GM19328 (cell line): Measurements from ENCODE around the gene AFF1.

ENCODE experiments used
- ATAC-seq: cut with Tn5 transposase; IDR thresholded peaks from one replicate; pipeline ENCODE4 v1.9.1; 2021; ENCODE audit warnings: mild to moderate bottlenecking, moderate library complexity; ENCODE audit not compliant: unreplicated experiment

AFF1 gene

DNA sequence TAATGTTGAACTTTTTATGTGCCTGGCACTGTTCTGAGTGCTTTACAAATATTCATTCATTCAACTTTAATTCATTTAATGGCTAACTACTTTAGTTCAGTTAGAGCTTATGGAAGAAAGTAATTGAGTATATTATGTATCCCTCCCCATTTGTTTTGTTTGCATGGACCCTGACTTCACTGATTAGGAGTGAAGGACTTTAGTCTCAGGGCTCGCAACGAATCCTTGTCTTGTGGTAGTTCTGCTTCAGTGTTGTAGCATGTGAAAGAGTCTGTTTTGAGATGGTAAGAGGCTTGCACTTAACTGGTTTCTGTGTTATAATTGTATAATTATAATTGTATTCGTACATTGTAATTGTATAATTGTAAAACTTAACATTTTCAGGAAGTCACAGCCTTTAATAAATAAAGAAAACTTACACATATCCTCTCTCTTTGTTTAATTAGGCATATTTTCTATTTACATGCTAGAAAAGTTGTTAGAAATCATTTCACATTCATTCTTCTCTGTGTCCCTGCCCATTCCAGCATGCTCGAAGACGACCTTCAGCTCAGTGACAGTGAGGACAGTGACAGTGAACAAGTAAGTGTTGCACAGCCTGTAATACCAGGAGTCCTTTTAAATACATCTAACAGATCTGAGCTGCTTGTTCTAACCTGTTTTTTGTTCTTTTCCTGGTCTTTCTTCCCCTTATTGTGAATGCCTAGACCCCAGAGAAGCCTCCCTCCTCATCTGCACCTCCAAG is 170.5 kb downstream of the AFF1 start:
- ATAC-seq = no peak

DNA sequence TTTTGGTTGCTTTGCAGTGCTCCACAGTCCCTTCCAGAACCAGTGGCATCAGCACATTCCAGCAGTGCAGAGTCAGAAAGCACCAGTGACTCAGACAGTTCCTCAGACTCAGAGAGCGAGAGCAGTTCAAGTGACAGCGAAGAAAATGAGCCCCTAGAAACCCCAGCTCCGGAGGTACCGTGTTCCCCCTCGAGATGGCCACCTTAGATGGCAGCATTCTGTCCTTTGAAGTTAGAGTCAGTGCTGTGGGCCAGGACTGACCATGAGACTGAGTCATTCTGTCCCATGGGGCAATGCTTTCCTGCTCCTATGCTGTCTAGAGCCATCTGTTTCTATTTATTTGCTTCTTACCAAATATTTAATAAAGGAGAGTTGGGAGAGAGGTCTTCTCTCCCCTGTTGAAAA is 173.3 kb downstream of the AFF1 start:
- ATAC-seq = no peak

DNA sequence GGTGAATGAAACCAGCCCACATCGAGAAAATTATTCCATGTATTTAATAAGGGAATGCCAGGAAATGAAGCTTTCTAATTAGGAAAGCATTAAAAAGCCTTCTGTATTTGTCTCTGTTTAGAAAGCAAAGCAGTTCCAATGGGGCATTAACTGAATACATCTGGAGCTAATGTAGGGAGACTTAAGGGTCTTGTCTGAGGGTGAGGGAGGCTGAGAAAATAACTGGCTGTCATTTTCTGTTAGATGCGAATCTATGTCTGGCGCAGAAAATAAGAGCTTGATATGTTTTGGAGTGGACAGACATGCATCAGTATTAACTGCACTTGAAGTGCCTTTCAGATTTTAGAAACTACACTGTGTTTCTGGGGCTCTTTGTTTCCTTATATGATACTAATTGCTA is 174.3 kb downstream of the AFF1 start:
- ATAC-seq = no peak

DNA sequence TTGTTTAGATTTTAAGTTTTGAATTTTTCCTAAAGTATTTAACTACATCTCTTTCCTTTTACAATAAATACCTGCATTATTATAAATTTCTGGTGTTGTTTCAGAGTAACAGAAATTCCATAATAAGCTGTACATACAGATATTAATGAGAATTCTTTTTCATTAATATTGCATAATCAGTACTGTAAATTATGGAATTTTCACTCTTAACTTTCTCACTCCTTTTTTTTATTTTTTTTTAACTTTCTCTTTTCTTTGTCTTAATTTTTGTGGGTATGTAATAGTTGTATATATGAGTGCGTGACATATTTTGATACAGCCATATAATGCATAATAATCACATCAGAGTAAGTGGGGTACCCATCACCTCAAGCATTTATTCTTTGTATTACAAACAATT is 175.1 kb downstream of the AFF1 start:
- ATAC-seq = no peak

- no peak for ATAC-seq
Measured at GRCh38 chr4:87112063-87112462, 177.3 kb downstream of the AFF1 start.

DNA sequence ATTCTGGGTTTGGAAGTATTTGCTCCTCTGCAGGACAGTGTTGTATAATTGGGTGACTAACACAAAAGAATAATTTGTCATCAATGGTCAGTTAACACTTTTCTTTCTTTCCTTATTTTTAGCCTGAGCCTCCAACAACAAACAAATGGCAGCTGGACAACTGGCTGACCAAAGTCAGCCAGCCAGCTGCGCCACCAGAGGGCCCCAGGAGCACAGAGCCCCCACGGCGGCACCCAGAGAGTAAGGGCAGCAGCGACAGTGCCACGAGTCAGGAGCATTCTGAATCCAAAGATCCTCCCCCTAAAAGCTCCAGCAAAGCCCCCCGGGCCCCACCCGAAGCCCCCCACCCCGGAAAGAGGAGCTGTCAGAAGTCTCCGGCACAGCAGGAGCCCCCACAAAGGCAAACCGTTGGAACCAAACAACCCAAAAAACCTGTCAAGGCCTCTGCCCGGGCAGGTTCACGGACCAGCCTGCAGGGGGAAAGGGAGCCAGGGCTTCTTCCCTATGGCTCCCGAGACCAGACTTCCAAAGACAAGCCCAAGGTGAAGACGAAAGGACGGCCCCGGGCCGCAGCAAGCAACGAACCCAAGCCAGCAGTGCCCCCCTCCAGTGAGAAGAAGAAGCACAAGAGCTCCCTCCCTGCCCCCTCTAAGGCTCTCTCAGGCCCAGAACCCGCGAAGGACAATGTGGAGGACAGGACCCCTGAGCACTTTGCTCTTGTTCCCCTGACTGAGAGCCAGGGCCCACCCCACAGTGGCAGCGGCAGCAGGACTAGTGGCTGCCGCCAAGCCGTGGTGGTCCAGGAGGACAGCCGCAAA is 179.6 kb downstream of the AFF1 start:
- ATAC-seq = no peak

DNA sequence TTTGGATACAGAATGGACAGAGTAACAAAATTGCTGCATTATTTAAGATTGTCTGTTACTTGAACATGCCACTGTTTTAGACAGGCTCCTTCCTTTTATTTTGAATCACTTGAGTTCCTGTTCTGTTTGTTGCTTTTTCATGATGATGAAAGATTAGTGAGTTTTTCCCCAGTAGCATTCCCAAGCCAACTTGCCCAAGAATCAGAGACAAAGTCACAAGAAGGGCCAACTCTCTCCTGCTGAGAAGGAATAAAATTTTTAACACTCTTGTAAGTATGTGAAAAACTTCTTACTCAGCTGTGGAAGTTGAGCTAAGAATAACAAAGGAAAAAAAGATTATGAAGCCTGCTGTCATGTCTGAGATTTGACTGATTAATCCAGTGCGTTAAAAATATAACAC is 181.4 kb downstream of the AFF1 start:
- no peak for ATAC-seq

DNA sequence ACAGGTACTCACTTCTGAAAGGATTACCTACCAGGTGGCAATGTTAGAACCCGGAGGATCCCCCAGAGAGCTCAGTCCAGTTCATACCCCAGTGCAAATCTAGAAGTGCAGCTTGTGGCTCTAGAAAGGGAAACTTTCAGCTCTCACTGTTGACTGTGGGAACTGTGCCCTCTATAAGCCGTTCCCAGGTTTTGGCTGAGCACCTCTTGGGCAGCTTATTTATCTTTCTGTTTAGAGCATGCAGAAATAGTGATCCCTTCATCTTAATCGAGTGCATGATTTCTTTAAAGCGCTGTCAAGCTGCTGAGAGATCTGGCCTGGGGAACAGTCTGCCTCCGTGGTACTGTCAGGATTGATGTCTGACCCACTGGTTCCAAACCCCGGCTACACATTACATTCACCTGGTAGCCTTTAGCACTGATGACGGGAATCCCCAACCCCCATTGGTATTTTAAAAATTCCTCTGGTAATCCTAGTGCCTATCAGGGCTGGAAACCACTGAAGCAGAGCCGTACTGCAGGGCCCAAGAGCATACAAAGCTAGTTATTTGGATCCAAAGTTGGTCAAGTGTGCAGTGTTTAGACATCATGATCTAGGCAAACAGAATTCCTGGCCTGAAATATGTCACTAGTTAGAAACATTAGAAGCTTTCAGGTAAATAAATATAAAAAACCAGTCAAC is 182.4 kb downstream of the AFF1 start:
- no peak for ATAC-seq

- no peak for ATAC-seq
Measured at GRCh38 chr4:87117732-87118075, 182.9 kb downstream of the AFF1 start.

GRCh38 chr4:87118421-87118820 is 183.6 kb downstream of the AFF1 start:
- ATAC-seq = no peak

DNA sequence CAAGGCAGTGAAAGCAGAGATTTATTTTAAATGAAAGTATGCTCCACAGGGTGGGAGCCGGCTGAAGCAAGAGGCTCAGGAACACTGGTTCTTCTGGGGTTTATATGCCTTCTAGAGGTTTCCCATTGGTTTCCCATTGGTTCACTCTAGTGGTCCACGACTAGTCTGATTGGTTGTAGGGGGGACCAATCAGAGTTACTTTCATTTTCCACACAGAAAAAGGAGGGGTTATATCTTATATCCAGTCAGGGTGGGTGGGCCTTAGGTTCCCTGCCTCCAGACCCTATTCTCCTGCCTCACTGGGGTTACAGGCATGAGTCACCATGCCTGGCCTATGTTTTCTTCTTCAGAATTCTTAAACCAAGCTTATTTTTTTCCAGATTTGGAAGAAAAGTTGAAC is 184.0 kb downstream of the AFF1 start:
- ATAC-seq = no peak

DNA sequence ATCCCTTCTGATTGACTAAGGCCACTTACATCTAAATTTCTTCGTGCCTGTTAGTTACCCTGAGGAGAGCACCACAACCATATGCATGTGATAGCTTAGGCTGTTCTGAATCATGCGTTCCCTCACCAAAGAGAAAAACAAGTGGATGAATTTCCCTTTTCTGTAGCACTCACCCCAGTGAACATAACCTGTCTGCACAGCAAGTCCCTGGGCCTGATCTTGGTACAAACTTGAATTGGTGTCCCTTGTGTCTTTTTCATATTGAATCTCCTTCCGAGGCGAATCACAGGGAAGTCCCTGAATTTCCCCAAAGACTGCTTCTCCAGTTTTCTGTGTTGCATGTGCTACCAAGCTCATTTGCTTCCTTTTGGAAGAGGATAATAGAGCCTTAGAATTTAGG is 185.2 kb downstream of the AFF1 start:
- no peak for ATAC-seq

GRCh38 chr4:87120411-87121162 is 185.8 kb downstream of the AFF1 start:
- no peak for ATAC-seq

- ATAC-seq = no peak
Measured at GRCh38 chr4:87121341-87122065, 186.7 kb downstream of the AFF1 start.

DNA sequence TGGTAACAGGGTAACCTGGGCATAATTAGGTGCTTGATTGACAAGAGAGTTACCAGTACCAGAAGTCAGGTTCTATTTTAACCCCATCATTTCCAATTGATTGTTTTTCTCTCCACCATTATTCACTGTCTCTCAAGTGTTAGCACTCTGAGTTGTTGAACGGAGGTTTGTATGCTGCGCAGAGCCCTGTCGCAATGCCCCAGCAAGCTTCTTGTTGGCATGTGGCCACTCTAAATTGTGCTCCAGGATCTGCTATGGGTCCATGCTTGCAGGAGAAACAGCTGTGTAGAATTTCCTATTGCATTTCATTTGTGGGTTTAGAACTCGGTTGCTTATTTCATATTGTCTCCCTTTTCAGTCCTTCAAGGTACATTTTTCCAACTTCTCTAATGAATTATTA is 187.4 kb downstream of the AFF1 start:
- no peak for ATAC-seq

DNA sequence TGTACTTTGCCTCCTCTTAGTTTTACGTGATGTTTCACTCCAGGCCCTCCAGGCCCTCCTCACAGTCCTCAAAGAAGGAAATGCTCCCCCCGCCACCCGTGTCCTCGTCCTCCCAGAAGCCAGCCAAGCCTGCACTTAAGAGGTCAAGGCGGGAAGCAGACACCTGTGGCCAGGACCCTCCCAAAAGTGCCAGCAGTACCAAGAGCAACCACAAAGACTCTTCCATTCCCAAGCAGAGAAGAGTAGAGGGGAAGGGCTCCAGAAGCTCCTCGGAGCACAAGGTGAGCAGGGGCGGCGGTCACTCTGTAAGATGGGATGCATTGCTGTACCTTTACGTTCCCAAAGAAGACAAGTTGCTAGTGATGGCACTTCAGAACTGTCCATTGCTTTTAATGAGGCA is 191.2 kb downstream of the AFF1 start:
- ATAC-seq = no peak

DNA sequence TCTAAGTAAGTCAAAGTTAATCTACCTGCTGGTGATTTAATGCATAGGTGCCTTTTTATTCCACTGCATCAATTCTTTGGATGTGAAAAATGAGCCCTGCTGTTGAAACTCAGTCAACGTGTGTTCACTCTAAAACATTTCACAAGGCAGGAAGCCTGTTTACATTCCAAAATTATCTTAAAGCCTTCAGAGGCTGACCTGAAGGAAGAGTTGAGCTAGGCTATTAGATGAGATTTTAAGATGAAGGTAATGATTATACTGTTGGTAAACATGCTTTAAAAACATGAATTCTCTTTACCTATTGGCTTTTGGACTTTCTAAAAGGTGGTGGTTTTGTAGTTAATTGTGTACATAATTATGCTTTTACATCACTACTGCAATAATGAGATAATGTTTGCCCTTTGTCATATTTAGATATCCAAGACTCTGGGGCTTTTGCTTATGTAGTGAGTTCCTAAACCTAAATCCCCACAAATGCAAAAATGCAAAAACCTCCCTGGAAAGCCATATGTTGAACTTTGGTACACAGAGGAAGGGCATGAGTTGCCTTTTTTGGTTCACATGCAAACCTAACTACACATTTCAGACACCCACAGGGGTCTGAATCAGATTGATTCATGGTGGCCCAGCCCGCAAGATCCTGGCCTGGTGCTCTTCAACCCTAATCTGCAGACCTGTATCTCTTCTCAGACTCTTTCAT is 193.3 kb downstream of the AFF1 start:
- no peak for ATAC-seq

DNA sequence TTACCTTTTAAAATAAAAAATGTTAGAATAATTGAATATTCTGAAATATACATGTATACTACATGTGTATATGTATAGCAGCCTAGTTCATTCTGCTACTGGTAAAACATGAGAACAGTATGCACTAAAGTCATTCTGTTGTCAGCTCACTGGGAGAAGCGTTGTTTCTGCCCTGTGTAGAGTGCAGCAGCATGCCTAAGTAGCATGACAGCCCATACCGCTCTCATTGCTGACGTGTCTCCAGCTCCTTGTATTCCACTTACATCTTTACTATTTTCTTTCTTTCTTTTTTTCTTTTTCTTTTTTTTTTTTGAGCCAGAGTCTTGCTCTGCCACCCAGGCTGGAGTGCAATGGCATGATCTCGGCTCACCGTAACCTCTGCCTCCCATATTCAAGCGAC is 194.9 kb downstream of the AFF1 start:
- ATAC-seq = no peak

DNA sequence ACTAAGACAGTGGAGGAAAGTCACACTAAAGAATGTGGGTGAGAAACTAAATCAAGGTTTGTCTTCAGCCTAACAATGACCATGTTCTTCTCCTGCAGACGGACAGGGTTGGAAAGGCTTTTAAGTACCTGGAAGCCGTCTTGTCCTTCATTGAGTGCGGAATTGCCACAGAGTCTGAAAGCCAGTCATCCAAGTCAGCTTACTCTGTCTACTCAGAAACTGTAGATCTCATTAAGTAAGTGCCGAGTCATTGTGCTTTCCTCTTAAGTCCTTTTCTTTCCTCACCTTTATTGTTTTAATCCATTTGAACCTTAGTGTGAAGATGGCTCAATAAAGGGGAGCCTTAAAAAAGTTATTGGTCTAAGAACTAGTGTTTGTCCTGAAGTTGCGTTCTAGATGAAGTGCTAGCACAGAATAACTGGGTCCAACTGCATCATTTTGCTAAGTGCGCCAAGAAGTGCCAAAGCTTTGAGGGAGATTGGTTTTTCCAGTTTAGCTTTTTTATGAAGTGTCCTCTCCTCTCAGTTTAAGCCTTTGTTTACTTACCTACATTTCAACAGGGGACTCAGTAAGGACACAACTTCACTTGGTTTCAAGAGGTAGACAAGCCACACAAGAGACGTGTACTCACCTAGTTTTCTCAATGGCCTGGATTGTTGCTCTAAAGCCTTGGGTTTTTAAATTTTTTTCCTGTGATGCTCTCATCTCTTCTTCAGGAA is 196.3 kb downstream of the AFF1 start:
- ATAC-seq = no peak
